NCI-H2196 (cell line): ENCODE measurements around the gene GRM2.

Experiments used
- DNase-seq: peaks from one replicate; lab custom pipeline; 2025; ENCODE audit not compliant: unreplicated experiment; lab: John Stamatoyannopoulos, UW

The GRM2 gene

GRCh38 chr3:51680196-51680595, 26.7 kb upstream of the GRM2 start:
- DNase-seq: no peak

GRCh38 chr3:51680663-51681230, 26.1 kb upstream of the GRM2 start:
- no peak for DNase-seq

- DNase-seq: no peak
These were observed 25.4 kb upstream of the GRM2 start for GRCh38 chr3:51681453-51681852.

- peak; percentile 50 for DNase-seq
These were observed 24.8 kb upstream of the GRM2 start for GRCh38 chr3:51682079-51682478.

- no peak for DNase-seq
These were observed 24.3 kb upstream of the GRM2 start for GRCh38 chr3:51682526-51682925.

GRCh38 chr3:51683566-51683965, 23.3 kb upstream of the GRM2 start:
- DNase-seq: no peak

GRCh38 chr3:51684971-51685751, 21.7 kb upstream of the GRM2 start:
- DNase-seq: no peak

- DNase-seq: no peak
These were observed 20.8 kb upstream of the GRM2 start for GRCh38 chr3:51686056-51686455.

- DNase-seq: no peak
These were observed 20.2 kb upstream of the GRM2 start for GRCh38 chr3:51686512-51687215.

- DNase-seq: no peak
These were observed 19.2 kb upstream of the GRM2 start for GRCh38 chr3:51687431-51688205.

- DNase-seq: no peak
These were observed 18.7 kb upstream of the GRM2 start for GRCh38 chr3:51688206-51688600.

- no peak for DNase-seq
These were observed 15.8 kb upstream of the GRM2 start for GRCh38 chr3:51691021-51691420.

GRCh38 chr3:51691949-51692348, 14.9 kb upstream of the GRM2 start:
- no peak for DNase-seq

GRCh38 chr3:51692980-51693395, 13.9 kb upstream of the GRM2 start:
- DNase-seq: no peak

GRCh38 chr3:51696954-51697353, 9.9 kb upstream of the GRM2 start:
- no peak for DNase-seq

GRCh38 chr3:51698209-51698608, 8.7 kb upstream of the GRM2 start:
- DNase-seq: no peak

- no peak for DNase-seq
These were observed 6.5 kb upstream of the GRM2 start for GRCh38 chr3:51700403-51700802.

GRCh38 chr3:51702156-51702555, 4.7 kb upstream of the GRM2 start:
- no peak for DNase-seq

- DNase-seq: no peak
These were observed 3.7 kb upstream of the GRM2 start for GRCh38 chr3:51703068-51703760.

GRCh38 chr3:51703761-51704510, 2.9 kb upstream of the GRM2 start:
- DNase-seq: no peak
